Heart left ventricle (tissue), 13 donors: ENCODE measurements around the gene NUDT4.

Experiments
- POLR2A ChIP-seq, 2 donors: fragments of 450-650 bp; IDR thresholded peaks; one replicate each; pipeline ENCODE4 v1.6.1; 2017; ENCODE audit warnings: antibody characterized with exemption in 2 of 2, mild to moderate bottlenecking in 2 of 2, moderate library complexity in 2 of 2
- TF ChIP-seq, protein P1 (sequence below), 12 donors: fragments of 200-600 bp; sonication (generic) in 4 of 12; IDR thresholded peaks; one replicate each; pipeline versions ENCODE4 v1.5.0 to v1.8.0; 2018 to 2022; ENCODE audit warnings: antibody characterized with exemption in 12 of 12, mild to moderate bottlenecking in 5 of 12
- donor health status: ischemic (EF 13 %, LVEDD 7.1; RV severe dilation, severe dysfunction).
- donor health status: DM: no; HTN: yes; CAD: no.
- donor health status: DM: no; HTN: no; CAD: no.
- donor health status: ischemic (EF 25% LVEDD 6.9; RV normal size, moderate dysfunction).
- donor health status: ischemic (EF 25% LVEDD 5.7; RV mildly dilated, moderate dysfunction).
- donor health status: ischemic (EF 35%, LVEDD 5.7; RV mildly dilated, moderate dysfunction).
- donor health status: nonischemic (EF 11% LVEDD 7.7; RV severe dilation, severe dysfunction).
- donor health status: DM: yes; HTN: yes; CAD: no.
- donor health status: PGD.
- donor health status: ischemic (EF 29% LVEDD 5.4; RV normal size, mild dysfunction).
- donor health status: nonischemic (EF 23%, LVEDD 6.1; RV moderate dilation, normal function).

DNA sequence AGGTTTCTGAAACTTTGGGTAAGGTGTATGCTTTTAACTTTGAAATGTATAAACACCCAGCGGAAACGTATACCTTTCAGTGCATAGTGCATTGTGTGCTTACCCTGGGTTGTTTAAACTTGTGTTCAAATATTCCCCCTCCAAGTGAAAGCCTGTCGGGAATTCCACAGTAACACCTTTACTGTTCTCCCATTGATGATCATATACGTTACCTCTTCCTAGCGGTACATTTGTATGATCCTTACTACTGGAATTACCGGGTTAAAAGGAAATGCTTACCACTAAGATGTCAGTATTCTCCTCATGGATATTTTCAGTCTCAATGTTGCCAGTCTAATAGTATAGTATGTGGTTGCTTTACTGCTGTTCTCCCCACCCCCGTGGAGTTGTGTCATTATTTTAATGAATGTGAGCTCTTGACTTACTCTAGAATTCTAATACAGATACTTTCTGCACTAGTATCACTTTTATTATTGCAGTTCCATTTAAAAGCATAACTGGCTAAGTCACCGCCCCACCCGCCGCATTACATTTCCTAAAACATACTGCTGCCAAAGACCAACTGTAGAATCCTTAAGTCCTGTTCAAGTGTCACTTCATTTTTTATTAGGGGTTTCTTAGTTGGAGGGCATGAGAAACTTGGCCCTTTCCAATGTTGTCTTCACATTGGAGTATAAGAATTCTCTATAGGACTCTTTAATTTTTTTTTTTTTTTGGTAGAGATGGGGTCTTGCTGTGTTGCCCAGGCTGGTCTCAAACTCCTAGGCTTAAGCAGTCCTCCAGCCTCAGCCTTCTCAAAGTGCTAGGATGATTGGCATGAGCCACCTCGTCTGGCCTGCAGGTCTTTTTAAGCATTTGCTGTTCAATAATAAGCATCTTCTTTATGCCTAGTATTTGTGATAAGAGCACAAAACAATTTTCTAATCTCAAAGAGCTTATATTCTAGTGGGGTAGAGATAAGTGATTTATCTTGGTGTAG is 24.9 kb downstream of the NUDT4 start:
- TF ChIP-seq, protein P1, sequence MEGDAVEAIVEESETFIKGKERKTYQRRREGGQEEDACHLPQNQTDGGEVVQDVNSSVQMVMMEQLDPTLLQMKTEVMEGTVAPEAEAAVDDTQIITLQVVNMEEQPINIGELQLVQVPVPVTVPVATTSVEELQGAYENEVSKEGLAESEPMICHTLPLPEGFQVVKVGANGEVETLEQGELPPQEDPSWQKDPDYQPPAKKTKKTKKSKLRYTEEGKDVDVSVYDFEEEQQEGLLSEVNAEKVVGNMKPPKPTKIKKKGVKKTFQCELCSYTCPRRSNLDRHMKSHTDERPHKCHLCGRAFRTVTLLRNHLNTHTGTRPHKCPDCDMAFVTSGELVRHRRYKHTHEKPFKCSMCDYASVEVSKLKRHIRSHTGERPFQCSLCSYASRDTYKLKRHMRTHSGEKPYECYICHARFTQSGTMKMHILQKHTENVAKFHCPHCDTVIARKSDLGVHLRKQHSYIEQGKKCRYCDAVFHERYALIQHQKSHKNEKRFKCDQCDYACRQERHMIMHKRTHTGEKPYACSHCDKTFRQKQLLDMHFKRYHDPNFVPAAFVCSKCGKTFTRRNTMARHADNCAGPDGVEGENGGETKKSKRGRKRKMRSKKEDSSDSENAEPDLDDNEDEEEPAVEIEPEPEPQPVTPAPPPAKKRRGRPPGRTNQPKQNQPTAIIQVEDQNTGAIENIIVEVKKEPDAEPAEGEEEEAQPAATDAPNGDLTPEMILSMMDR (IDR thresholded peaks at IDR 0.05): no peak
- TF ChIP-seq POLR2A (IDR thresholded peaks at IDR 0.05): no peak
